ENCODE data around the gene RFFL.
"Not testable (repeated sequence)": the region's sequence is repeated elsewhere in the genome, so short reads cannot be mapped to it uniquely, and the experiment has no call there.

The RFFL gene

GRCh38 chr17:35002876-35003551, 60.5 kb downstream of the RFFL start:
- DNase-seq (ENCODE audit: low read depth): no peak

DNA sequence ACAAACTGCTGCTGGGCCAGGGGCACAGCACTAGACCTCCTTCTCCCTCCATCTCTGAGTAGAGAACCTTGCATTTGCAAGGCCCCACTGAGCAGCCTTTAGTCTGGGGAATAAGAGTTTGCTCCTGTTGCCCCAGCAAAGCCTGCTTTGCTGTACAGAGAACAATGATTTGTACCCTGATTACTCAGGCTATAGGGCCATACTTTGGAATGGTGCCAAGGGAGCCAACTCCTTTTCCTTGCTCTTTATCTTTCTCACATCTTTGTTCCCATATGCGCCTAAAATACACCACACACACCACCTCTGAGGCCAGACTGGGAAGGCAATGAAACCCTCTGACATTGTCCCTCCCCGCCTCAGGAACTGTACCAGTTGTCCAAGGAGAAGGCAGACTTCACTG, 62.0 kb downstream of the RFFL start:
- no peak for DNase-seq (ENCODE audit: low read depth)

GRCh38 chr17:35000965-35001364, 62.5 kb downstream of the RFFL start:
- not testable (repeated sequence) for DNase-seq (ENCODE audit: low read depth)

GRCh38 chr17:34999456-34999855, 64.1 kb downstream of the RFFL start:
- no peak for DNase-seq (ENCODE audit: low read depth)

- peak; percentile 67 for DNase-seq (ENCODE audit: low read depth)
Measured at GRCh38 chr17:34998205-34998604, 65.3 kb downstream of the RFFL start.

DNA sequence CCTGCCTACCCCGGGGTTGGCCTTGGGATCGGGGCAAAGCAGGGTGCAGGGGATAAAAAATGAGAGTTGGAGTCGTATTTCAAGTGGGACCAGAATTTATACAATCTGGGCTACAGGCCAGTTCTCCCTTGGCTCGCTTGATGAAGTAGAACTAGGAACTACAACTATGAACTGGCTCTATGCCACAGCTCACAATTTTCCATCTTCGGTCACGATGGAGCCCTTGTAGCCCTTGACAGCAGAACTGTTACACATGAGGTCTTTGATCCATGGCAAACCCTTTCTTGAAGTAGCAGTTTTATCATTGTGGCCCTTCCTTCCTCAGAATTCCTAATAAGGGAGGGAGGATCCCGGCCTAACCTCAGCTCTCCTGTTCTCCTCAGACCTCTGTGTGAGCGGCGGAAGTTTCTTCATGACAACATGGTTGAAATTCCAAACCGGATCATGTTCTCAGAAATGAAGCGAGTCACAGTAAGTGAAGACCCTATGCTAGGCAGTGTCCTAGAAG, 66.1 kb downstream of the RFFL start:
- no peak for DNase-seq (ENCODE audit: low read depth)

GRCh38 chr17:34996422-34997285, 66.9 kb downstream of the RFFL start:
- no peak for DNase-seq (ENCODE audit: low read depth)

- DNase-seq (ENCODE audit: low read depth): no peak
Measured at GRCh38 chr17:34993031-34993430, 70.5 kb downstream of the RFFL start.

DNA sequence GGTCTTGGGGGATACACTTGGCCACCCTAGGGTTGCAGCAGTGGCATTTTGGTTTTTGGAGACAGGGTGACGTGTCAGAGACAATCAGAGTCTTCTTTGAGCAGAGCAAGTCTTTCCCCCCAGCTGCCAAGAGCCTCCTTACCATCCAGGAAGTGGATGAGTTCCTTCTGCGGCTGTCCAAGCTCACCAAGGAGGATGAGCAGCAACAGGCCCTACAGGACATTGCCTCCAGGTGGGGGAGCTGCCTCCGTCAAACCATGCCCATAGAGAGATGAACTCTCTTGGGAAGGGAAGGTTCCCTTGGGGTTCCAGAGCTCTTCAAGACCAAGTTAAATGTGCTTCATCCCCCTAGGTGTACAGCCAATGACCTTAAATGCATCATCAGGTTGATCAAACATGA, 71.9 kb downstream of the RFFL start:
- DNase-seq (ENCODE audit: low read depth): no peak

- DNase-seq (ENCODE audit: low read depth): no peak
Measured at GRCh38 chr17:34990921-34991365, 72.6 kb downstream of the RFFL start.

- DNase-seq (ENCODE audit: low read depth): no peak
Measured at GRCh38 chr17:34989473-34989872, 74.0 kb downstream of the RFFL start.

- DNase-seq (ENCODE audit: low read depth): no peak
Measured at GRCh38 chr17:34988644-34989043, 74.9 kb downstream of the RFFL start.

DNA sequence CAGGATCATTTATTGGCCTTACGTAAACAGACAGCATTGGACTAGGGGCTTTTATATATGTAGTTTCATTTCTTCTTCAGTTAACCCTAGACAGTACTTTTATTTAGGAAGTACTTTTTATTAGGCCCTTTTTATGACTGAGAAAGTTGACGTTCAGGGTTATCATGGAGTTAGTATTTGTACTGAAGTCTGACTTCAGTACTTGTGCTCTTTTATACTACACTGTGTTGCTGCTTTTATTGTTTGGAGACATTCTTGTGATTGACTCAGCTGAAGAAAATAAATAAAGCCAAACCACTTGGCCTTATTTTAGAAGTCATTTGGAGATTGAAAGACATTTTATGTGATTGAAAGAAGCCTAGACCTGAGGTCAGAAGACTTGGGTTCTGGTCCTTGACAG, 76.3 kb downstream of the RFFL start:
- DNase-seq (ENCODE audit: low read depth): no peak

DNA sequence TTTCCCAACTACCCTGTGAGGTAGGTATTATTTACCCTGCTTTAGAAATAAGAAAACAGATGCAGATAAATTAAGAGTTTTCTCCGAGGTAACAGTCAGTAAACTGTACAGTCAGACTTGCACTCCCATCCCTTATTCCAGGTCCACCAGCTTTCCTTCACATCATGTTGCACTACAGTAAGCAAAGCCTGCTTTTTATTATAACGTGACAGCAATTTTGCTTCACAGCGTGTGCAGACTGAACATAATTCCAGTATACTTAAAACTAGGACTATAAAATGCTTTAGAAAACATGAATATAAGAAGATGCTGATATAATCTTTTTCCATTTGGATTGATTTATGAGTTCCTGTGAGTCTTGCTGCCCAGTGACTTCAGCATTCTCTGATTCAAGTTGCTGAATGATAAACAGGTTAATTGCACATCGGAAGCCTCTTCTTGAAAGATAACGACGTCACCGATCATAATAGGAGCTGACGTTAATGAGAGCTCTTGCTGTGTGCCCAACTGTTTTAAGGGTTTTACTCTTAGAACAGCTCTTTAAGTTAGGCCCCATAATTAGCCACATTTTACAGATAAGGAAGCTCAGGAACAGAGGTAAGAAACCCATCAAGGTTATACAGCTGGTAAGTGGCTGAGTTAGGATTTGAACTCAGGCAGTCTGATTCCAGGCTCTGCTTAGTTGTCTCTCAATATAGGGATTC, 81.8 kb downstream of the RFFL start:
- no peak for DNase-seq (ENCODE audit: low read depth)

DNA sequence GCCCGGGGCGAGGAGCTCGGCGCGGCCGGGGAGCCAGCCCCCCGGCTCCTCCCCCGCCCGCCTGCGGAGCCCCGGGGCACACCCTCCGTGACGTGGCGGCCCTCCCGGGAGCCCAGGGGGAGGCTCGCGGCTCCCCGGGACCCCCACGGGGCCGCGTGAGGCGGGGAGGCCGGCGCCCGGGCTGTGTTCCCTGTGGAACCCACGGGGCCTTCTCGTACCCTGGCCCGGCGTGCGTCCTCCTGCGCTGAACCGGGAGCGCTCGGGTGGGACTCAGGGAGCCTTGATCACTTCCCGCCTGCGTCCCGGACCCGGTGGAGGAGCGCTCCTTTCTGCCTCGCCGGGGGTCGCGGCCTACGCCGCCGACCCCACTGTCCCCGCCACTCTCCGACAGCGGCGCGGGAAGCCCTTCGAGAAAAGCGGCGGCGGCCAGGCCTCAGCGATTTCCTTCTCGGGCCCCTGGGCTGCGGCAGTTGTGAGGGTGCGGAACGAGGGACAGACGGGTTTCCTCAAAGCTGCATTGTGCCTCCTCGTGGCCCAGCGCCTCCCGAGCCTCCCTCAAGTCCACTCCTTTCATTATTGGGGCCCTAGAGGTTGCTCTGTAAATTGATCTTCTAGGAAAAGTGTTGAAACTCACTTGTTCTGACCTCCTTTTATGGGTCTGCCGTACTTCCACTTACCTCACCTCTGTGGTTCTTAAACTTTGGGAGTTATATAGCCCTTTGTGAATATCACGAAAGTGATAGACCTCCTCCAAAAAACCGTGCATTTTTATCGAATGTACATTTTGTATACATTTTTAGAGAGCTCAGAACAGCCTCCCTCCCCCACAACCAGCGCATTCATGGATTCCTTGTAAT, 82.6 kb downstream of the RFFL start:
- DNase-seq (ENCODE audit: low read depth): peak; percentile 72

DNA sequence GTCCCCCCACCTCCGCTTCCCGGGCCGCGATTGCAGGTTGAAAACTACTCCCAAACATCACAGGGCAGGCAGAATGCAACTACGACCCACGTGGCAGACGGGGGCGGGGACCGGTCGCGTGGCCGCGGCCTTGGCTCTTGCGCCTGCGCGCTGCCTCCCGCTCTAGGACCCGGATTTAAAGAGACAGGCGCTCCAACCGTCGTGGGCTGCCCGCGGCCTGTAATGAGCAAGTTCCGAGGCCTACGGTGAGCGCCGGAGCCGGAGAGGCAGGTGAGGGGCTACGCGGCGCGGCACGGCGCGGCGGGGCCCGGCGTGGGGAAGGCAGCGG, 83.2 kb downstream of the RFFL start, which contains the start of gene LIG3:
Gene LIG3 (plus strand): TSS at position 160 of the 328 bp plus-strand sequence. CDS start 2,494 bp downstream, outside the sequence.
- DNase-seq (ENCODE audit: low read depth): peak; percentile 86

- no peak for DNase-seq (ENCODE audit: low read depth)
Measured at GRCh38 chr17:34979650-34980352, 83.7 kb downstream of the RFFL start.

GRCh38 chr17:34979153-34979552, 84.4 kb downstream of the RFFL start:
- DNase-seq (ENCODE audit: low read depth): no peak

- no peak for DNase-seq (ENCODE audit: low read depth)
Measured at GRCh38 chr17:34974794-34975785, 88.4 kb downstream of the RFFL start.

DNA sequence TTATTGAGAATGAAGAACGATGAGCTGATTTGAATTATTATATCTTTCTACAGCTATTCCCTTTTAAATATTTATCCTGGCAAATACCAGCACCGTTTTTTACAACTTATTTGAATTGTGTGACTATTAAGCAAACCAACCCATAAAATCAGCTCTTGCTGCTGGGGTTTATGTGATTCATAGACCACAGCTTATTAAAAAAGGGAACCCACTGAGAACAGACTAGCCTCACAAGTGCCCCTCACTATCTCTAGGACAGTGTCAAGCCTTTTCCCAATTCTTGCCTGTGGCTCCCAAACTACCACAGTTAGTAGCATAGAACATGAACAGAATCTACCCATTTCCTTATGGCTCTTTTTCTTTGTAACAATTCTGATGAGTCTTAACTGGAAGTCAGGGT, 89.3 kb downstream of the RFFL start:
- DNase-seq (ENCODE audit: low read depth): no peak
